ENCODE results near the gene UBTD1. TPM values are rescaled to one million over a fixed set of nuclear protein-coding genes. Genes with fewer than 3 reads are reported as not detected.

Gene UBTD1
- total RNA-seq, 1 experiment from 2014 or later, result 19.0 TPM

GRCh38 chr10:97549587-97550322 is 51.0 kb downstream of the UBTD1 start:
- Histone ChIP-seq H3K9me3 (ENCODE audit: control insufficient read depth, low read depth, low read length) (no peaks in the 10 kb centered on the region), H3K23me2 (ENCODE audit: insufficient read length, low read depth, low read length, poor library complexity, severe bottlenecking) (no peaks in the 10 kb centered on the region), H4K5ac (ENCODE audit: insufficient read length, low read depth, low read length) (no peak overlapping the region), H4K8ac (replicated peaks; ENCODE audit: insufficient read length, low read depth, low read length) (no peak overlapping the region), H3K79me1 (ENCODE audit: insufficient read depth, low read depth, low read length, poor library complexity, severe bottlenecking) (no peaks in the 10 kb centered on the region), H2AFZ (ENCODE audit: low read length) (no peak overlapping the region), H3K79me2 (ENCODE audit: insufficient read depth, low read length) (no peaks in the 10 kb centered on the region; the same call in 1 of the 2 replicates), H3T11ph (ENCODE audit: low read length) (no peak overlapping the region), H3K4ac (ENCODE audit: low read depth, low read length) (no peak overlapping the region), H2BK12ac (ENCODE audit: insufficient read length, low read depth, low read length) (no peak overlapping the region), H4K91ac (ENCODE audit: insufficient read length, low read depth, low read length) (no peak overlapping the region), H3K9ac (ENCODE audit: extremely low read depth, insufficient read length, low read length) (no peak overlapping the region), H3K4me2 (ENCODE audit: insufficient read depth, insufficient read length, low read length) (no peak overlapping the region), H3K14ac (ENCODE audit: insufficient read depth, low read length) (peak overlapping the region; percentile 44; the same call in 1 of the 2 replicates), H3K27ac (ENCODE audit: insufficient read length, low read depth, low read length) (no peak overlapping the region), H3K18ac (ENCODE audit: insufficient read length, low read depth, low read length) (peak overlapping the region; percentile 13), H3K27me3 (ENCODE audit: insufficient read depth, low read length) (no peaks in the 10 kb centered on the region), H3K4me1 (ENCODE audit: insufficient read depth, low read length) (peaks cover 6% of the 10 kb centered on the region; the same call in 1 of the 2 replicates), H4K20me1 (ENCODE audit: control insufficient read depth, insufficient read depth, insufficient read length) (no peaks in the 10 kb centered on the region), H3K56ac (ENCODE audit: insufficient read length, low read depth, low read length) (no peak overlapping the region), H2BK20ac (ENCODE audit: low read depth, low read length, poor library complexity, severe bottlenecking) (no peak overlapping the region), H2AK5ac (ENCODE audit: insufficient read length, low read length) (no peak overlapping the region), H3K23ac (ENCODE audit: insufficient read length, low read depth, low read length) (no peak overlapping the region), H2BK120ac (ENCODE audit: low read depth, low read length, poor library complexity, severe bottlenecking) (no peak overlapping the region), H2BK5ac (ENCODE audit: insufficient read length, low read length) (no peak overlapping the region), H2BK15ac (ENCODE audit: low read depth, low read length) (no peak overlapping the region)
- Mint-ChIP-seq H3K9me3 (no peaks in the 10 kb centered on the region), H3K27ac (peak overlapping the region; percentile 27 to 66 (median 53); a peak in 5 of 7 replicates), H3K36me3 (ENCODE audit: insufficient read depth in 1 of 3, low read depth in 3 of 3) (peaks cover 0 to 1% (median 0%) of the 10 kb centered on the region in 3 experiments; a peak in 3 of 7 replicates), H3K27me3 (ENCODE audit: low read depth) (no peaks in the 10 kb centered on the region), H3K4me1 (peaks cover 29 to 41% of the 10 kb centered on the region in 2 experiments), H3K4me3 (no peak overlapping the region)
- TF ChIP-seq CTCF (conservative IDR thresholded peaks at IDR 0.05), result no peak
- WGBS (ENCODE audit: extremely low coverage, insufficient read length, low lambda C conversion rate), result no CpG with 5 or more reads among the region's 13 CpGs
- DNase-seq, result peak; percentile 66
